HG02759 (cell line): Measurements from ENCODE around the gene SRRD.

ENCODE experiments used
- ATAC-seq: cut with Tn5 transposase; IDR thresholded peaks from one replicate; pipeline ENCODE4 v1.9.1; 2021; ENCODE audit warnings: mild to moderate bottlenecking, moderate library complexity; ENCODE audit not compliant: unreplicated experiment

SRRD gene

DNA sequence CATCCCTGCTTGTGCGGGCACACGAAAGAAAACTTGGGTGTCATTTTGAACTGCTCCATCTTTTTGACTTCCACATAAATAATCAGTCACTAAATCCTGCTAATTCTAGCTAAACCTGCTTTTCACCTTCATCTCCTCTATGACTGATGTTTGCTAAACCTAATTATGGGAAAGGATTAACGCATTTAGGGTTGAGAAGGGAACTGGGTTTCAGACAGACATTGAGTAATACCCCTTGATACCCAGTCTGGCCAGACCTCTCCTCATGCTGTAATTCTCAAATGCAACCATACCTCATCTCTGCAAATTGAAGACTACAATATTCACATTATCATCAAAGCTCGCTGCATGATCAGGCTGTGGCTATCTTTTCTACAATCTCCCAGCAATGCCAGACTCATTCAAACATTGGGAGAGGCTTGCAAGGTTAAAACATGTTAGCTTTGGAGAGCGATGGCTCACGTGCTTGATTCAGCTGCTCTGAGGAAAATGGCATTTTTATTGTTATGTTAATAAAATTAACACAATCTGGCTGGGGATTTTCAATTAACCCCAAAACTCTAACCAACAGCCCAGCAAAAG lies 2.5 kb upstream of the SRRD start:
- no peak for ATAC-seq

GRCh38 chr22:26481694-26482093 lies 2.0 kb upstream of the SRRD start:
- ATAC-seq = no peak

DNA sequence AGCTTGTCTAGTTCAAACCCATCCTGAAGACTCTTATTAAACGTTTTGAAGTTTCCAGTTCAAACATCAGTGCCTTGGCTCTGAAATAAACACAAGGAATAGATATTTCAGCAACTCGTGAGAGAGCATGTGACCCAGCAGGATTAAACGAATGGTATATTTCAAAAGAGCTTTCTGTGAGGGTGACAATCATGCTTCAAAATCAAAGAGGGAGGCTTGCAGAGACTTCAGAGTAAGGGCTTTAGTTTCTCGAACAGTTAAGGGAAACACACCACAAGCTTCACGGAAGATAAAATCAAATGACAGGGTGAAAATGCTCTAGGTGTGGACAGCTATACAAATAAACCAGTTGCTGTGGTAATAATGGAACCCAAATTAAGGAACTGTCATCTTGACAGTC lies 1.5 kb upstream of the SRRD start:
- no peak for ATAC-seq

- peak; percentile 1 for ATAC-seq
These were observed 636 bp upstream of the SRRD start for GRCh38 chr22:26483043-26483438.

DNA sequence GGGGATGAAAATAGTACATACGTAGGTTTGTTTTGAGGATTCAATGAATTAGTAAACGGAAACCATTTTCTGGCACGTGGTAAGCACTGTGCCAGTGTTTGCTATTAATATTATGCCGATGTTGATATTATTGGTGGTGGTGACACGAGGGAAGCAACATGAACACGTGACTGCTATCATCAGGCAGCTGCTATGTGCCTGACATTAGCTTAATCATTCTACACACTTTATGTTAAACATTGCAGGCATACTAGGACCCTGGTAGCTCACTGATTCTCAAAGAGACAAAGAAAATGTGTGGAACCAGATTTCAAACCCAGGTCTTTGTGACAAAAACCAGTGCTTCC lies 656 bp downstream of the SRRD start:
- no peak for ATAC-seq

DNA sequence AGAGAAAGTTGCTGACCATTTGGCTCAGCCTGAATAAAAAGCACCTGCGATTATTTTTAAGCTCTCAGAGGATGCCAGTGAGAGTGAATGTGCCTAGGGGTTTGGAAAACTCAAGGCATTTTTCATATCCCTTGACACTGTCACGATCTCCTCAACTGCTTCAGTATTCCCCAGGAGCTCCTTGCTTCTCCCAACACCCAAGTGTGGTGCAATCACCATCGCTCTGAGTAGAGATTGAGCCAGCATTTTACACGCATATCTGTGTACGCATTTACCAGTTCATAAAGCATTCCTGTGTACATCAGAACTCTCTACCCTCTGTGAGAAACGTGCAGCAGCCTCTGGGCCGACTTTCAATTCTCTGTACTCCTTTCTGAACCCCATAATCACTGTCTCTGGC lies 1.3 kb downstream of the SRRD start:
- ATAC-seq = no peak

DNA sequence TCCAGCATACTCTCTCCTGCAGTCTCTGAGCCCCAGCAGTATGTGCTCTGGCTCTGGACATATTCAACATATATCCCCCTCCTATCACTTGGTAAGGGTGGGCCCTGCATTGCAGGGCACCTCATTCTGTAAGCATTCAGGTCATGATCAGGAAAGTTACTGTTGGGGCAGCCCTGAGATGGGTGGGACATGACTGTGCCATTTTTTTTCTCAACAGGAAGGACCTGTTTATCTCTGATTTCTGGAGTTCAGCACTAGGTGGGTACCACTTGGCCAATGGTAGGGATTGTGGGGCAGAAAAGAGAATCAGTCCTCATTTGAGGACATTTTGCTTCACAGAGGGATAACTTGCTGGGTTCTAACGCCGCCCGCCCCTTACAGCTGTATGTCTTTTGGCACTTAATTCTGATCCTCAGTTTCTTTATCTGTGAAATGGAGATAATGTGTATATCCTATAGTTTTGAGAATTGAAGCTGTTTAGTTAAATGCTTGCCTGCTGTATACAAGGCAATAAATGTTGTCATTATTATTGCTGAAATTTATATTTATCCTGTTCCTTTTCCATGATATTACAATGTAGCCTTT lies 2.2 kb downstream of the SRRD start:
- ATAC-seq = no peak

DNA sequence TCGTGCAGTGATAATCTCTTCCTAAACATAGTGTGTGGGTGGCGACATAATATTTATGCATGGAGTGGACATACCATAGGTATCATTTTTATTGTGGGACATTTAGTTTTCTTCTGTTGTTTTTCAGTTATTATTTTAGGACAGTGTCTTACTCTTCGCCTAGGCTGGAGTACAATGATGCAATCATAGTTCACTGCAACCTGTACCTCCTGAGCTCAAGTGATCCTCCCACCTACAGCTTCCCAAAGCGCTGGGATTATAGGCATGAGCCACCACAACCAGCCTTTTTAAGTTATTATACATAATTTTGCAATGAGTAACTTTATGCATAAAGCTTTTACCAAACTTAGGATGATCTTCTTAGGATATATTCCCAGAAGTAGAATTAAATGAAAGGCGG lies 2.7 kb downstream of the SRRD start:
- no peak for ATAC-seq

- ATAC-seq = no peak
These were observed 4.3 kb downstream of the SRRD start for GRCh38 chr22:26487996-26488395.

- ATAC-seq = no peak
These were observed 5.9 kb downstream of the SRRD start for GRCh38 chr22:26489447-26490036.

DNA sequence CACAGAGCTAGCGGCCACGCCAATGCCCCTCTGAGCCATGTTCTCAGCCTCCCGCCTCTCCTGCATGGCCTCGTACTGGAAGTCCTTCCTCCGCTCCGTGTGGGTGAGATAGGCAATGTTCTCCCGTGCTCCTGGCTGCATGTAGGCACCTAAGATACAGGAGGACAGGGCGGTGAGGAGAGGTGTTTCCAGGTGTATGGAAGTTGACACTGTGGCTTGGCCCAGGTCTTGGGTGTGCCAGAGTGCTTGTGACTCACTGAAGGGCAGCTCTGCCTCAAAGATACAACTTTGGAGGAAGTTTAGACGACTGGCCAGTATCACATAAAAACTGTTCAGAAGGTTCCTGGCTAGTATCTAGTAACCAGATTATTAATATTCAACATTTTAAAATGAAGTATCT lies 8.5 kb downstream of the SRRD start:
- no peak for ATAC-seq

GRCh38 chr22:26494506-26494905 lies 10.8 kb downstream of the SRRD start:
- no peak for ATAC-seq

GRCh38 chr22:26496456-26496855 lies 12.8 kb downstream of the SRRD start:
- no peak for ATAC-seq

DNA sequence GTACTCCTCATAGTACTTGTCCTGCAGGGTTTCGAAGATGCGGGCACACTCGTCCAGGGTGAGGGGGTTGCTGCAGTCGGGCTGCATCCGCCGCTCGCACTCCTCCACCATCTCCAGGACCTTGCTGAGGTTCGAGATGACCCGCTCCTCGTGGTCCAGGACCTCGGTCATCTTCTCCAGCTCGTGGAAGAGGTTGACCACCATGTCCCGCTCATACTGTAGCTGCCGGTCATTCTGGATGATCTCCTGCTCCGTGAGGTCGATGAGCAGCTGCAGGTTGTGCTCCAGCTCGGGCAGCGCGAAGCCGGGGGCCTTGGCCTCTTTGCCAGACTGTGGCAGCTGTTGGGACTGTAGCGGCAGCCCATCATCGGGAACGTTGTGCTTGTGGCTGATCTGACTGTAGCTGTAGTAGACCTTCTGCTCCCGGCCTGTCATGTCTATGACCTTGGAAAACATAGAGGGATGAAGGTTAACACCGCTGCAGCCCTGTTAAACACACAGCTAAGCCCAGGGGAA lies 15.6 kb downstream of the SRRD start:
- ATAC-seq = no peak

DNA sequence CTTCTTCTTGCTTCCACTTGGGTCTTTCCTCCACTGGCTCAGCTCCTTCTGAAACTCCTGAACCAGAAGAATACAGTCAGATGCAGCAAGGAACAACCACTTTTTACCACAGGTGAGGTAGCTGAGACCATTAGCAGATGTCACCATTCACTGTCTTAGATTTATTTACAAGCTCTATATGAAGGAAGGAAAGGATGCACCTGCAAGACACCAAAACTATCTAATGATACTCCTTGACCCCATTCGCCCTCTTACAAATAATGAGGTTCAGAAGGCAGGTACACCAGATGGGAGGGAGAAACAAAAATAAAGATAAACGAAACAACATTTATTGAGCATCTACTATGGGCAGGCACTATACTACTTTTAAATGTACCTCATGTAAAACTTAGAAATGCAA lies 18.3 kb downstream of the SRRD start:
- ATAC-seq = no peak

DNA sequence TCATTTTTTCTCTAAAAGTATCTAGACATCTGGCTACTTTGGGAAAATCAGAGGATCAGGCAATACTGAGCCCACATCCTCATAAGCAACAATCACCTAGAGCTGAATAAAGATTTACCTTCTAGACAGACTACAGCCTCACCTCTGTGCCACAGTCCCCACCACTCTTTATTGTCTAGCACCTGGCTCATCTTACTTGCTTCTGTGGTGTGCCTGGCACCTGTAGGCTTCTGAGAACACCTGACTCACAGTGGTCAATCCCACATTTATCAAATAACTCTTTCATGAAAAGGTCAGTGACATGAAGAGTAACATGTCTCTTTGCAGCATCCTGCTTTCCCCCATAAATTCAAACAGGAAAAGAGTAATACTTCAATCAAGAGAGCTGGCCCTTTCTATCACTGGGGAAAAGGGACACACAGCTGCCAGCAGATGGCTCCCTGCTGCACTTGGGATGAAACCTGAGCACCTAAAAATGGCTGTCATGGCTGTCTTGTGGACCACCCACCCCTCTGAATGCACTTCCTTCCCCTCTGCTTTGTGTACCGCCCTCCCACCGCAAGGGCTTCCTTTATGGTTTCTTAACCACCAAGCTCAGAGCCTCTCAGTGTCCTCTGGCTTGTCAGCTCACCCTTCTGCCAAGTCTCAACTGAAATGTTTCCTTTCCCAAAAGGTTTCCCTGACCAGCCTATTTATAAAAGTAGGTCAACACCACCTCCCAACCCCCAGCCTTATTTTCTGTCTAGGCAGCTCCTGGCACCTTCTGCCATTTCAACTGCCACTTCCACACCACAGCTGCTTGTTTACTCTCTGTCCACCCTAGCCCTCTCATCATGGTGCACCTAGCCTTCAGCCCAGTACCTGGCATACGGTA lies 19.2 kb downstream of the SRRD start:
- peak; percentile 42 for ATAC-seq

DNA sequence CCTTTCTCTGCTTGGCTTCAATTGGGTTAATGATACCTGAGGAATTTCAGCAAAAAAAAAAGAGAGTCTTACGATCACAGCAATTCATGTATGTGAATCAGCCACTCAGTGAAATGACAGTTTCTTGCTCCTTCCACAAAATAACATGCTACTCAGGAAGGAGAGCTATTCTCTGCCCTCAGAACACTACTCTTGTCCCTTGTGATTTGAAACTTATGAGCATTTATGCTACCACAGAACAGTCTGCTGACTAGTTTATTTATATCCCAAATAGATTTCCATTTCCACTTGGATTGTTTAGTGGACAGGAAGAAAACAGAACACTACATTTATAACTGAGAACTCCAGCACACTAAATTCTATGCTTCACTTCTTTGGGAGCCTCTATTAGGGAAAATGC lies 20.1 kb downstream of the SRRD start:
- ATAC-seq = no peak

- ATAC-seq = no peak
These were observed 24.5 kb downstream of the SRRD start for GRCh38 chr22:26508148-26508547.

DNA sequence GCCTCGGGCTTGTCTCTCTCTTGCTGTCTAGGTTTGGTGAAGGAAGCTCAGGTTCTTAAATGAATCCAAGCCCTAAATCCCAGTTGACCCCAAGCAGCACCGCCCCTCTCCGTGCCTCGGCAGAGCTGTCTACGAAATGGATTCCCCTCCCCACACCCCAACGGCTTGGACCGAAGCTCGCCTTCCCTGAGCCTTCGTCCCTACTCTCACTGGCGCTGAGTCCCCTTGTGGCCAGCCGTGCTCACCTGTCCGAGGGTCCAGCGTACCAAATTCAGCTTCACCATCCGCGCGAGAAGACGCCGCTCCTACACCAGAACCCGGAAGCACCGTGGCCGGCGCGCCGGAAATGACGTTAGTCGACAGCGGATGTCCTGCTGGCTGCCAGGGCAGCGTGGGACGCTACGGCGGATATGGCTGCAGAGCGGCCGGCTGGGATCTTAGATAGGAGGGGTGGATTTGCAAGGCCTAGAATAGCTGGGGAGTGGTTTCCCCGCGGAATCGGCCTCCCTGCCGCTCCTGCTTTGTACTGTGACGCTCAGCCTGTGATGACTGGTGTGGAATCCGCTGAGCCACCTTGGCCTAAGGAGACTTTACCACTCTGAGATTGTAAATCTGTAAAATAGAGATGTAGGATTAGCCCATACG lies 28.6 kb downstream of the SRRD start, which contains the start of gene TFIP11:
TSS of gene TFIP11 (minus strand) at position 325 of the 645 bp plus-strand sequence. CDS start 2,201 bp downstream, outside the sequence.
- peak; percentile 99 for ATAC-seq

DNA sequence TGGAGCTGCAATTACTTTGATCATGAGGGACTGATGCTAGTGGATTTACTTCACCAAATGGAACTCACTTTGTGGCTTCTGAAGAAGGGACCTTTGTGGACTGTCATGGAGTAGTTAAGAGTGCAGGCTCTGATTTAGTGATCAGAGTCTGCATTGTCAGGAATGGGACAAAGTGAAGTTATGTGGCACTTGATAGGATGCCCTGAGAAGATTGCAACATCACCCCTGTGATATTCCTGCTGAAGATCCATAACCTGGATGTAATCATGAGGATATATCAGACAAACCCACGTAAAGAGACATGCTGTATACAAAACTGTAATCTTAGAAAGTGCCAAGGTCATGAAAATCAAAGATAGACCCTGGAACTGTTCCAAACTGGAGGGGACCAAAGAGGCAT lies 30.2 kb downstream of the SRRD start:
- ATAC-seq = no peak
